Prostate gland (tissue), 2 donors: ENCODE data around the gene POU3F1.

Source experiments
- CTCF ChIP-seq, 4 experiments: fragments of 200-600 bp in 2 of 4; fragments of 450-650 bp in 2 of 4; sonication (generic) in 2 of 4; IDR thresholded peaks; 1 replicate in 3 of 4; 2 replicates in 1 of 4; pipeline ENCODE4 v1.5.1; 2016 to 2019; ENCODE audit warnings: antibody characterized with exemption in 4 of 4, mild to moderate bottlenecking in 2 of 4, moderate library complexity in 2 of 4
- POLR2AphosphoS5 ChIP-seq: sonication (generic); formaldehyde crosslinking; IDR thresholded peaks from one replicate; pipeline ENCODE4 v1.6.1; 2017; ENCODE audit warnings: antibody characterized with exemption

GRCh38 chr1:37998913-37999429 is 47.6 kb downstream of the POU3F1 start:
- TF ChIP-seq POLR2AphosphoS5 (no peak), CTCF (IDR thresholded peaks at IDR 0.05) (no peak)
